Spleen (tissue), 11 donors: Measurements from ENCODE around the gene PTGDR. TPM values are rescaled to one million over a fixed set of nuclear protein-coding genes. Genes with fewer than 3 reads are reported as not detected.

Experiments used
- DNase-seq: peaks from one replicate; pipeline ENCODE4 v3.0.0-alpha.2; 2020
- H3K27ac ChIP-seq, 8 donors: fragments of 200-600 bp; sonication (generic) in 7 of 8; 1 replicate in 4 of 8; 2 replicates in 4 of 8; pipeline versions ENCODE4 v1.5.0 to v1.8.0; 2016 to 2021; ENCODE audit warnings: inconsistent platforms in 4 of 8, mild to moderate bottlenecking in 4 of 8, moderate library complexity in 1 of 8
- H3K27me3 ChIP-seq, 7 donors: fragments of 200-600 bp; sonication (generic) in 6 of 7; replicated peaks in 1 of 7; 1 replicate in 4 of 7; 2 replicates in 3 of 7; pipeline versions ENCODE4 v1.5.0 to v1.8.0; 2016 to 2021; ENCODE audit warnings: inconsistent platforms in 3 of 7, mild to moderate bottlenecking in 1 of 7
- H3K36me3 ChIP-seq, 6 donors: fragments of 200-600 bp; sonication (generic) in 5 of 6; 1 replicate in 4 of 6; 2 replicates in 2 of 6; pipeline versions ENCODE4 v1.5.0 to v1.8.0; 2016 to 2021; ENCODE audit warnings: inconsistent platforms in 2 of 6
- H3K4me1 ChIP-seq, 6 donors: fragments of 200-600 bp; sonication (generic) in 5 of 6; 1 replicate in 3 of 6; 2 replicates in 3 of 6; pipeline versions ENCODE4 v1.5.0 to v1.8.0; 2016 to 2021; ENCODE audit warnings: inconsistent platforms in 3 of 6
- H3K4me3 ChIP-seq, 8 donors: fragments of 200-600 bp; sonication (generic) in 7 of 8; 1 replicate in 4 of 8; 2 replicates in 4 of 8; pipeline versions ENCODE4 v1.5.0 to v1.8.0; 2016 to 2021; ENCODE audit warnings: inconsistent platforms in 4 of 8, mild to moderate bottlenecking in 4 of 8, moderate library complexity in 2 of 8
- H3K9me3 ChIP-seq, 8 donors: fragments of 200-600 bp; sonication (generic) in 7 of 8; 1 replicate in 4 of 8; 2 replicates in 4 of 8; pipeline versions ENCODE4 v1.5.0 to v1.8.0; 2016 to 2021; ENCODE audit warnings: inconsistent platforms in 4 of 8
- CTCF ChIP-seq, 11 experiments: fragments of 200-600 bp in 7 of 11; fragments of 450-650 bp in 4 of 11; sonication (generic) in 4 of 11; IDR thresholded peaks in 8 of 11; conservative IDR thresholded peaks in 3 of 11; 1 replicate in 7 of 11; 2 replicates in 4 of 11; pipeline versions ENCODE4 v1.4.0 to v1.8.0; 2016 to 2021; ENCODE audit warnings: antibody characterized with exemption in 11 of 11, inconsistent platforms in 4 of 11, mild to moderate bottlenecking in 1 of 11
- POLR2A ChIP-seq, 3 donors: fragments of 450-650 bp; IDR thresholded peaks; one replicate each; pipeline ENCODE4 v1.5.1; 2017; ENCODE audit warnings: antibody characterized with exemption in 3 of 3, mild to moderate bottlenecking in 1 of 3
- POLR2AphosphoS5 ChIP-seq, 3 donors: sonication (generic); formaldehyde crosslinking; IDR thresholded peaks; one replicate each; pipeline ENCODE4 v1.5.1; 2017; ENCODE audit warnings: antibody characterized with exemption in 3 of 3
- WGBS, 5 donors: extraction: QIAGEN DNeasy Blood & Tissue Kit in 3 of 5; methylation state at CpG; one replicate each; pipeline versions ENCODE4 v1.1.5 to v1.1.7; 2013 to 2018; 5-methylcytosine and 5-hydroxymethylcytosine counted together
- intact Hi-C: fragments of 100-400 bp; cut with DNase I; formaldehyde crosslinking; loops from one replicate; pipeline ENCODE4 v1.15.0; 2023; ENCODE audit warnings: low total_unique reads
- polyA plus RNA-seq, 3 donors: library from polyadenylated mRNA; stranded (reverse); fragments of 200-250 nt; gene quantifications; one replicate each; pipeline ENCODE4 v1.2.1, GENCODE V29; 2013
- total RNA-seq, 7 donors: library from RNA; depleted of rRNA in 3 of 7; stranded (reverse); fragments of >200 nt in 3 of 7; fragmentation: NEBNext Ultra II Directional in 4 of 7; extraction: Animal tissue kit (Norgen Biotek cat#: 25700) in 4 of 7; gene quantifications; one replicate each; pipeline versions ENCODE4 v1.1.0 to v1.2.1, GENCODE V29; 2016 to 2021
- donor health status: healthy with polysubstance abuse.
- donor health status: DM: no; HTN: no; CAD: no; lungs with moderate emphysema.
- donor health status: DM: no; HTN: no; CAD: no.
- donor health status: Bipolar disorder and iron deficiency.
- donor health status: healthy.
- donor health status: DM: no; HTN: no; CAD: no.
- donor health status: DM: yes; HTN: yes; CAD: no.

PTGDR gene
- total and polyA plus RNA-seq, 10 donors, result 0.67 to 20.5 (median 10.6) TPM

- 1% methylated on average over 49 to 63 of the region's 63 CpGs for WGBS, 5 donors
- DNase-seq, result peak; percentile 90
- peaks cover 0 to 59% (median 24%) of the 10 kb centered on the region in 7 donors for H3K27me3 ChIP-seq
- H3K36me3 ChIP-seq, result no peaks in the 10 kb centered on the region
- intact Hi-C loops, result no loop called here
- peak overlapping the region; percentile 61 to 82 (median 64) for H3K4me3 ChIP-seq
- no peak for TF ChIP-seq POLR2A (IDR thresholded peaks at IDR 0.05)
- peak in 2 of 3 donors; percentile 31 to 58 for TF ChIP-seq POLR2AphosphoS5 (IDR thresholded peaks at IDR 0.05)
- no peak for TF ChIP-seq CTCF (IDR thresholded peaks at IDR 0.05 in 8 of 11, conservative IDR thresholded peaks at IDR 0.05 in 3 of 11)
- H3K27ac ChIP-seq, result peak overlapping the region; percentile 68 to 92 (median 88)
- peaks cover 20 to 100% (median 68%) of the 10 kb centered on the region in 6 donors for H3K4me1 ChIP-seq
- no peaks in the 10 kb centered on the region for H3K9me3 ChIP-seq
Measured at GRCh38 chr14:52314595-52315354, 47.3 kb downstream of the PTGDR start.

- H3K27me3 ChIP-seq, result peaks cover 0 to 59% (median 24%) of the 10 kb centered on the region in 7 donors
- DNase-seq, result no peak
- peak overlapping the region; percentile 61 to 82 (median 64) for H3K4me3 ChIP-seq
- peak in 1 of 3 donors; percentile 55 for TF ChIP-seq POLR2AphosphoS5 (IDR thresholded peaks at IDR 0.05)
- no peak for TF ChIP-seq POLR2A (IDR thresholded peaks at IDR 0.05)
- WGBS, 5 donors, result 5 to 11% (median 10%) methylated on average over 11 of the region's 11 CpGs
- H3K4me1 ChIP-seq, result peaks cover 20 to 100% (median 70%) of the 10 kb centered on the region in 6 donors
- peak overlapping the region; percentile 68 to 92 (median 88) for H3K27ac ChIP-seq
- no peaks in the 10 kb centered on the region for H3K36me3 ChIP-seq
- intact Hi-C loops, result no loop called here
- no peaks in the 10 kb centered on the region for H3K9me3 ChIP-seq
Measured at GRCh38 chr14:52315355-52315718, 47.8 kb downstream of the PTGDR start.

GRCh38 chr14:52318062-52318461 lies 50.6 kb downstream of the PTGDR start:
- 27 to 44% (median 34%) methylated on average over 2 of the region's 2 CpGs for WGBS, 5 donors
- H3K4me3 ChIP-seq, result peak overlapping the region in 3 of 8 donors; percentile 62 to 82 (median 67)
- peaks cover 0 to 25% (median 20%) of the 10 kb centered on the region in 8 donors for H3K9me3 ChIP-seq
- TF ChIP-seq POLR2A (IDR thresholded peaks at IDR 0.05) (no peak), POLR2AphosphoS5 (IDR thresholded peaks at IDR 0.05) (no peak), CTCF (IDR thresholded peaks at IDR 0.05 in 8 of 11, conservative IDR thresholded peaks at IDR 0.05 in 3 of 11) (no peak)
- H3K27ac ChIP-seq, result peak overlapping the region in 5 of 8 donors; percentile 14 to 92 (median 89)
- H3K4me1 ChIP-seq, result peaks cover 8 to 77% (median 47%) of the 10 kb centered on the region in 6 donors
- no peaks in the 10 kb centered on the region for H3K36me3 ChIP-seq
- no peak for DNase-seq
- intact Hi-C loops, result no loop called here
- H3K27me3 ChIP-seq, result peaks cover 0 to 50% (median 24%) of the 10 kb centered on the region in 7 donors

- Histone ChIP-seq H3K4me1 (peaks cover 4 to 75% (median 39%) of the 10 kb centered on the region in 6 donors), H3K27me3 (peaks cover 0 to 41% (median 16%) of the 10 kb centered on the region in 7 donors), H3K27ac (peak overlapping the region in 6 of 8 donors; percentile 14 to 92 (median 88)), H3K36me3 (no peaks in the 10 kb centered on the region), H3K9me3 (peaks cover 0 to 29% (median 22%) of the 10 kb centered on the region in 8 donors), H3K4me3 (peak overlapping the region in 2 of 8 donors; percentile 8 to 82)
- intact Hi-C loops, result no loop called here
- no peak for DNase-seq
- 45 to 60% (median 51%) methylated on average over 5 of the region's 5 CpGs for WGBS, 5 donors
- TF ChIP-seq POLR2AphosphoS5 (IDR thresholded peaks at IDR 0.05) (no peak), POLR2A (IDR thresholded peaks at IDR 0.05) (no peak), CTCF (IDR thresholded peaks at IDR 0.05 in 8 of 11, conservative IDR thresholded peaks at IDR 0.05 in 3 of 11) (no peak)
Measured at GRCh38 chr14:52318826-52319645, 51.5 kb downstream of the PTGDR start.
